ENCODE measurements around the gene ECD.

The ECD gene

DNA sequence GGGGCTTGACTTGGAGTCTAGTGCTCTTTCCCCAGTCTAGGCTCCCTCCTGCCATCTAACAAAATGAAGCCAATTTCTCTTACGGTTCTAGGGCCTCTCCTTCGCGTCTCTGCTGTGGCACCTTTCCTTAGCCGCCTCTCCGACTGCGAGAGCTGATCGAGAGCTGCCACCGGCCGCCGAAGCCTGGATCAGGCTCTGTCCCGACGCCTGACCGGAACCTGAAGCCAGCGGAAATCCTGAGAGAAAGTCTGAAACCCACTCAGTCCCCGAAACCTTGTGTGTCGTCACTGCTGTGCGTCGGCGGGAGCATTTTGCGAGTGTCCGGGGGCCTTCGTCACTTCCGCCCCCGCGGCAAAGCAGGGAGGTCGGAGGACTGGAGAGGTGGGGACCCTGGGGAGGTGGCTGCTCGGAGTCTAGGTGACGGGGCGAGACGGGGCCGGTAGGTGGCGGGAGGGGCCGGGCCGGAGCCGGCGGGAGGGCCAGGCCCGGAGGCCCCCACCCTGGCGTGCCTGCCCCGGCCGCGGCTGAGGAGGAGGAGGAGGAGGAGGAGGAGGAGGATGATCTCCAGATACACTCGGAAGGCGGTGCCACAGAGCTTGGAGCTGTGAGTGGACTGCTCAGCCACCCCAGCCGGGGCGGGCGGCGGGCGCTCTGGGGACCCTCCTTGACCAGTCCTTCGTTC is at the start of gene ECD, which contains the start of gene FAM149B1:
TSS of gene ECD (minus strand) at position 226 of the 682 bp plus-strand sequence. CDS start 4,071 bp downstream, outside the sequence.
TSS of gene FAM149B1 (plus strand) at position 337 of the 682 bp plus-strand sequence. CDS start at position 558, 221 bp downstream.
- H3K27me3 Mint-ChIP-seq: no peaks in the 10 kb centered on the region
- H3K4me3 Mint-ChIP-seq: peak within 1 kb of the TSS; percentile 87
- peak; percentile 88 to 95 for DNase-seq (ENCODE audit: low spot score in 2 of 2)
- peak; percentile 95 for ATAC-seq (ENCODE audit: low read depth)
- H3K27ac Mint-ChIP-seq: peak within 1 kb of the TSS; percentile 96
- peaks cover 21% of the 10 kb centered on the region for H3K4me1 Mint-ChIP-seq
- H3K36me3 Mint-ChIP-seq: peaks cover 7% of the 10 kb centered on the region
- no peaks in the 10 kb centered on the region for H3K9me3 Mint-ChIP-seq

DNA sequence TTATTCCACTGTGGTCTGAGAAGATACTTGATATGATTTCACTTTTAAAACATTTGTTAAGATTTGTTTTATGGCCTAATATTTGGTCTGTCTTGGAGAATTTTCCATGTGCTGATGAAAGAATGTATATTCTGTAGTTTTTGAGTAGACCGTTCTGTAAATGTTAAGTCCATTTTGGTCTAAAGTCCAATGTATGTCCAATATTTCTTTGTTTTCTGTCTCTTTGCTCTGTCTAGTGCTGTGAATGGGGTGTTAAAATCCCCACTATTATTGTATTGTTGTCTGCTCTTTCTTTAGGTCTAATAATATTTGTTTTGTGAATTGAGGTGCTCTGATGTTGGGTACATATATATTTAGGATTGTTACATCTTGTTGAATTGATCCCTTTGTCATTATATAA is 47.9 kb upstream of the ECD start:
- Mint-ChIP-seq H3K27ac (no peak overlapping the region), H3K9me3 (peaks cover 2% of the 10 kb centered on the region), H3K27me3 (no peaks in the 10 kb centered on the region), H3K4me3 (no peak overlapping the region), H3K36me3 (peaks cover 42% of the 10 kb centered on the region), H3K4me1 (peaks cover 5% of the 10 kb centered on the region)
- no peak for ATAC-seq (ENCODE audit: low read depth)
- no peak for DNase-seq (ENCODE audit: low spot score in 2 of 2)

DNA sequence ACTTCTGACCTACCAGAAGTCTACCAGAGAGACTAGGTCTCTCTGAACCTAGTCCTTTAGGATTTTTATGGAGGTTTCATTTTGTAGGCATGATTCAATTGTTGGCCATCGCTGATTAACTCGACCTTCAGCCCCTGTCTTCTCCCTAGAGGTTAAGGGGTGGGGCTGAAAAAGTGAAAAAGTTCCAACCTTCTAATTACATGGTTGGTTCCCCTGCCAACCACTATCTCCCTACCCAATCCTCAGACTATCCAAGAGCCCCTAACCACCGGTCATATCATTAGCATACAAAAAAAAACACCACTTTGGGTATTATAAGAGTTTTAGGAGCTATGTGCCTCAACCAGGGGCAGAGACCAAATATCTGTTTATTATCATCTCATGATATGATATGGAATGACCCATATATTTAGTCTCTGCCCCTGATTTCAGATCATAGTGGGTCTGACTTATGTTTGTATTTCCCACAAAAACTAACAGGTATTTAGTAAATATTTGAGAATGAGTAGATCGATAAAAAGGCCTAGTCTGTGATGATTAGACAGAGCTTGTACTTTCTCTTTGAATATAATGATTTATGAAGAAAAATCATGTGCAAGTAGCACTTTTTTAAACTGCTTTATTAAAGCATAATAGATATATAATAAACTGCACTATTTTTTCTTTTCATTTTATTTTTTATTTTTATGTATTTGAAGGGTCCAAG is 43.5 kb upstream of the ECD start:
- ATAC-seq (ENCODE audit: low read depth): no peak
- Mint-ChIP-seq H3K27me3 (no peaks in the 10 kb centered on the region), H3K36me3 (peaks cover 31% of the 10 kb centered on the region), H3K27ac (no peak overlapping the region), H3K4me3 (no peak overlapping the region), H3K9me3 (peaks cover 2% of the 10 kb centered on the region), H3K4me1 (peaks cover 5% of the 10 kb centered on the region)
- no peak for DNase-seq (ENCODE audit: low spot score in 2 of 2)

DNA sequence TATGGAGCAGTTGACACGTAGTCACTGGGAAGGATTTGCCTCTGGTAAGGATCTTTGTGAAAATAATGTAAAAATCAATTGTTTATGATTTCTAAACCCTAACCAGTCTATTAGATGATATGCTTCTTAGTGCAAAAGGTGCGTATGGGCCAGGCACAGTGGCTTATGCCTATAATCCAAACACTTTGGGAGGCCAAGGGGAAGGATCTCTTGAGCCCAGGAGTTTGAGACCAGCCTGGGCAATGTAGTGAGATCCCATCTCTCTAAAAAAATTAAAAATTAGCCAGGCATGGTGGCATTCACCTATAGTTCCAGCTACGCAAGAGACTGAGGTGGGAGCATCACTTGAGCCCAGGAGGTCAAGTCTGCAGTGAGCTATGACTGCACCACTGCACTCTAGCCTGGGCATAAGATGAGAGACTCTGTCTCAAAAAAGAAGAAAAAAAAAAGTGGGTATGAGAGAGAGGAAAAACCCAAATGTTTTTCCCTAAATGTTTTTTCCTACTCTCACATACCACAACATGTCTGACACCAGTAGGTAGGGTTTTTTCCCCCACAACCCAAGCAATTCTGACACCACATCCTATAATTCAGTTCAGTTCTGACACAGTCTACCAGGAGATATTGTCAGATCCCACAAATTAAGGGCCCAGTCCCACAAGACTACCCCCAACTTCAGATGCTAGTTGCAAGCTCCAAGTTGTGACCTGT is 42.7 kb upstream of the ECD start:
- H3K27ac Mint-ChIP-seq: no peak overlapping the region
- H3K4me1 Mint-ChIP-seq: peaks cover 5% of the 10 kb centered on the region
- H3K36me3 Mint-ChIP-seq: peaks cover 30% of the 10 kb centered on the region
- peaks cover 5% of the 10 kb centered on the region for H3K9me3 Mint-ChIP-seq
- DNase-seq (ENCODE audit: low spot score in 2 of 2) (no peak), ATAC-seq (ENCODE audit: low read depth) (no peak)
- no peak overlapping the region for H3K4me3 Mint-ChIP-seq
- H3K27me3 Mint-ChIP-seq: no peaks in the 10 kb centered on the region

DNA sequence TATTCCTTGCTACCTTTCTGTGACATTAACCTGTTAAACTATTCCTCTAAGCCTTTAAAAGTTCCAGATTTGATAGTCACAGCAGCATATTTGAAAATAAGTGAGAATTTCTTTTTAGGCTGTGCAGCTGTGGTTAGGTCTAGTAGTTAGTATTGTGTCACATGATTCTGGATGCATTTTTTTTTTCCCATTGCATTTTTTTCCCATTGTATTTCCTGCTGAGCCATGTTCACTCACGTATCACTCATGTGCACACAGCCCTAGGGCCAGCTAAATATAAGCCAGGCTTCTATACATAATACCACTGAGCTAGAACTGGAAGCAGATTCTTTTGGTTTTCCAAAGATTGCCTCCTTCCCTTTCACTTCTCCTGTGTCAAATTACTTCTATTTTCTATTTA is 41.9 kb upstream of the ECD start:
- peaks cover 29% of the 10 kb centered on the region for H3K36me3 Mint-ChIP-seq
- no peaks in the 10 kb centered on the region for H3K27me3 Mint-ChIP-seq
- DNase-seq (ENCODE audit: low spot score in 2 of 2) (no peak), ATAC-seq (ENCODE audit: low read depth) (no peak)
- H3K4me1 Mint-ChIP-seq: peaks cover 5% of the 10 kb centered on the region
- H3K4me3 Mint-ChIP-seq: no peak overlapping the region
- no peak overlapping the region for H3K27ac Mint-ChIP-seq
- H3K9me3 Mint-ChIP-seq: peaks cover 5% of the 10 kb centered on the region

DNA sequence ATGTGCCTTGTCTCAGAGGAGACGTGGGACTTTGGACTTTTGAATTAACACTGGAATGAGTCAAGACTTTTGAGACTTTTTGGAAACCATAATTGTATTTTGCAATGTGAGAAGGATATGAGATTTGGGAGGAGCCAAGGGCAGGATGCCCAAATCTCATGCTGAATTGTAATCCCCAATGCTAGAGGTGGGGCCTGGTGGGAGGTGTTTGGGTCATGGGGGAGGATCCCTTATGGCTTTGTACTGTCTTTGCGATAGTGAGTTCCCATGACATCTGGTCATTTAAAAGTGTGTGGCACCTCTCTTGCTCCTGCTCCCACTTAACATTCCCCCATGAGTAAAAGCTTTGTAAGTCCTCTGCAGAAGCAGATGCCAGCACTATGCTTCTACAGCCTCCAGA is 40.1 kb upstream of the ECD start:
- Mint-ChIP-seq H3K4me1 (no peaks in the 10 kb centered on the region), H3K9me3 (peaks cover 5% of the 10 kb centered on the region), H3K36me3 (peaks cover 19% of the 10 kb centered on the region), H3K27me3 (no peaks in the 10 kb centered on the region), H3K4me3 (no peak overlapping the region), H3K27ac (no peak overlapping the region)
- DNase-seq (ENCODE audit: low spot score in 2 of 2) (no peak), ATAC-seq (ENCODE audit: low read depth) (no peak)

DNA sequence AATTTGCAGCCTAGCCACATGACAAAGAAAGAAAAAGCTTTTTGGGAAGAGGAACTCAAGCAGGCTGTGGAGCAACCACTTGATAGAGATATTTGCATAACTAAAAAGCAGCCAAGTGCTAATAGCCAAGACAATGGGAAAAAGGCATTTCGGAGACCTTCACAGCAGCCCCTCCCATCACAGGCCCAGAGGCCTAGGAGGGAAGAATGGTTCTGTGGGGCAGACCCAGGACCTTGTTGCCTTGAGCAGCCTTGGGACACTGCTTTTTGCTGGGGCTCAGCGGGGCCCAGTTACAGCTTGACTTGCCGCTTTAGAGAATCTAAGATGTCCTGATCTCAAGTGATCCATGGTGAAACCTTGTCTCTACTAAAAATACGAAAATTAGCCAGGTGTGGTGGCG is 38.6 kb upstream of the ECD start:
- no peaks in the 10 kb centered on the region for H3K4me1 Mint-ChIP-seq
- peaks cover 5% of the 10 kb centered on the region for H3K9me3 Mint-ChIP-seq
- peaks cover 16% of the 10 kb centered on the region for H3K36me3 Mint-ChIP-seq
- H3K27ac Mint-ChIP-seq: no peak overlapping the region
- DNase-seq (ENCODE audit: low spot score in 2 of 2): no peak
- ATAC-seq (ENCODE audit: low read depth): no peak
- no peak overlapping the region for H3K4me3 Mint-ChIP-seq
- no peaks in the 10 kb centered on the region for H3K27me3 Mint-ChIP-seq

DNA sequence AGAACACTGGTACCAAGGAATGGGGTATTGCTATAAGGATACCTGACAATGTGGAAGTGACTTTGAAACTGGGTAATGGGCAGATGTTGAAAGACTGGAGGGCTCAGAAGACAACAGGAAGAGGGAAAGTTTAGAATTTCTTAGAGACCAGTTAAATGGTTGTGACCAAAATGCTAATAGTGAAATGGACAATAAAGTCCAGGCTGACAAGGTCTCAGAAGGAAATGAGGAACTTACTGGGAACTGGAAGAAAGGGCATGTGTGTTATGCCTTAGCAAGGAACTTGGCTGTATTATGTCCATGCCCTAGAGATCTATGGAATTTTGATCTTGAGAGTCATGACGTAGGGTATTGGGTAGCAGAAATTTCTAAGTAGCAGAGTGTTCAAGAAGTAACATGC is 38.1 kb upstream of the ECD start:
- H3K36me3 Mint-ChIP-seq: peaks cover 16% of the 10 kb centered on the region
- H3K9me3 Mint-ChIP-seq: peaks cover 5% of the 10 kb centered on the region
- ATAC-seq (ENCODE audit: low read depth): no peak
- H3K4me3 Mint-ChIP-seq: no peak overlapping the region
- H3K27ac Mint-ChIP-seq: no peak overlapping the region
- DNase-seq (ENCODE audit: low spot score in 2 of 2): no peak
- no peaks in the 10 kb centered on the region for H3K4me1 Mint-ChIP-seq
- H3K27me3 Mint-ChIP-seq: no peaks in the 10 kb centered on the region

DNA sequence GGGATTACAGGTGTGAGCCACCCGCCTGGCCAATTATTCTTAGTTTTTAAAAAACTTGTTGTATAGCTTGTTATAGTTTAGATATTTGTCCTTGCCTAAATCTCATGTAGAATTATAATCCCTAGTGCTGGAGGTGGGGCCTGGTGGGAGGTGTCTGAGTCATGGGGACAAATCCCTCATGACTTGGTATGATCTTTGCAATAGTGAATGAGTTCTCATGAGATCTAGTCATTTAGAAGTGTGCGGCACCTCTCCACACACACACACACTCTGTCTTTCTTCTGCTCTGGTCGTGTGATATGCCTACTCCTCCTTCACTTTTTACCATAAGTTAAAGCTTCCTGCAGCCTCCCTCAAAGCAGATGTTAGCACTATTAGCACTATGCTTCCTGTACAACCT is 37.3 kb upstream of the ECD start:
- Mint-ChIP-seq H3K36me3 (peaks cover 17% of the 10 kb centered on the region), H3K4me1 (no peaks in the 10 kb centered on the region), H3K9me3 (peaks cover 5% of the 10 kb centered on the region), H3K4me3 (no peak overlapping the region), H3K27ac (no peak overlapping the region), H3K27me3 (no peaks in the 10 kb centered on the region)
- no peak for DNase-seq (ENCODE audit: low spot score in 2 of 2)
- ATAC-seq (ENCODE audit: low read depth): no peak

DNA sequence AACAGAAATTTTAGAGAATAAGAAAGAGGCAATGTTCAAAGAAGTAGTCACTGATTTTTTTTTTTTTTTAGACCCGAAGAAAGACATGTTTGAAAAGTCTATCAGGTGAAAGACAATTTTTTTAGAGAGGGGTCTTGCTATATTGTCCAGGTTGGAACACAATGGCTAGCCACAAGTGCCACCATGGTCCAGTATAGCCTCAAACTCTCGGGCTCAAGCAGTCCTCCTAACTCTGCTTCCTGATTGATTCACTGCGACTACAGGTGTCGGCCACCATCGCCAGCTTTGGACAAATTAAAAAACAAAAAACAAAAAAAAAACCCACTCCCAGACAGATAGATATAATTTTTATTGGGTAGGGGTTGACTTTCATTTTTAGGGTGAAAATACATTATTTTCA is 22.4 kb upstream of the ECD start:
- no peak for ATAC-seq (ENCODE audit: low read depth)
- no peak overlapping the region for H3K4me3 Mint-ChIP-seq
- H3K27ac Mint-ChIP-seq: no peak overlapping the region
- peaks cover 2% of the 10 kb centered on the region for H3K4me1 Mint-ChIP-seq
- H3K36me3 Mint-ChIP-seq: peaks cover 4% of the 10 kb centered on the region
- no peaks in the 10 kb centered on the region for H3K27me3 Mint-ChIP-seq
- no peaks in the 10 kb centered on the region for H3K9me3 Mint-ChIP-seq
- DNase-seq (ENCODE audit: low spot score in 2 of 2): no peak

DNA sequence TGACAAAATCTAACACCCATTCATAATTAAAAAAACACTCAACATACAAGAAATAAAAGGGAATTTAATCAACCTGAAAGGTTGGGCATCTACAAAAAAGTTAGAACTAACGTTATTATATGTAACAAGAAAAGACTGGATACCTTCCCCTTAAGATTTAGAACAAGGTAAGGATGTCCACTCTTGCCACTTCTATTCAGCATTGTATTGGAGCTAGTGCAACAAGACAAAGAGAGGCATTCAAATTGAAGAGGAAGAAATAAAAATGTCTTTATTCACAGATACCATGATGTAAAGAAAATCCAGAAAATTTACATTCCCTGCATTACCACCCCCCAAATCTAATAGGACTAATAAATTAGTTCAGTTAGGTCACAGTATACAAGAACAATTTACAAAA is 18.5 kb upstream of the ECD start:
- DNase-seq (ENCODE audit: low spot score in 2 of 2) (no peak), ATAC-seq (ENCODE audit: low read depth) (no peak)
- Mint-ChIP-seq H3K27ac (no peak overlapping the region), H3K9me3 (peaks cover 4% of the 10 kb centered on the region), H3K27me3 (no peaks in the 10 kb centered on the region), H3K4me1 (peaks cover 2% of the 10 kb centered on the region), H3K36me3 (peaks cover 18% of the 10 kb centered on the region), H3K4me3 (no peak overlapping the region)

DNA sequence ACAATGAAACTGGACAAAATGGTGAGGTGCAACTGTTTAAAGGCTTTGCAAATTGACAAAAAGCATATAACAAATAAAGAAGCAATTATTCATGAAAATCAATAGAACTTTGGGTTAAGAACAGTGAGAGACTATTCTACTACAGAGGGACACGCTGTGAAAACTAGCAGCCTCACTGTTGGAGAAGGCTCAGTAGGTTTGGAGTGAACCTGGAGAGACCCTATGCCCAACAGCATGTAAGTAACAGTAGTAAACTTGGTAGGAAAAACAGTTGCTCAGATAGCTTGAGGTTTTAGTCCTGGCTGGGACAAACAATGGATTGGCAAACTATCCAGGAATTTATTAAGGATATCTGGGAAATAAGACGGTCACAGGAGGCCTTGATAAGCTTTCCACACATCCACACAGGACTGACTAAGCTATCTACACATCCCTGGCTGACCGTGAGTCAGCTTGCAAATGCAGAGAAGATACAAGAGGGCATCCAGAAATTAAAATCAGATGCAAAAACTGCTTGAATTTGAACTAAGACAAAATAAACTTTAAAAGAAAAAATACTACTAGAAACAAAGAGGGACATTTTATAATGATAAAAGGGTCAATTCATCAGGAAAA is 16.0 kb upstream of the ECD start:
- H3K4me1 Mint-ChIP-seq: peaks cover 2% of the 10 kb centered on the region
- DNase-seq (ENCODE audit: low spot score in 2 of 2): no peak

DNA sequence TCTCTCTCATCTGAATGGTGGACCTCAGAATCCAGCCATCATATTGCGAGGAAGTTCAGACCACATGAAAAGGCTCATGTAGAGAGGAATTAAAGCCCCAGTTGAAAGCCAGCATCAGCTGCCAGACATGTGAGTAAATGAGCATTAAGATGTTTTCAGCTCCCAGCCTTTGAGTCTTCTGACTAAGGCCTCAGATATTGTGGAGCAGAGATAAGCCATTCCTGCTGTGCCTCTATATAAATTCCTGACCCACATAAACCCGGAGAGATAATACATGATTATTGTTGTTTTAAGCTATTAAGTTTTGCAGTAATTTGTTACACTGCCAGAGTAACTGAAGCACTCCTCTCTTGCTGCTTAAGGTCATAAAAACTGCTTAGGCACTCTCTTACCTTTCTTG is 14.8 kb upstream of the ECD start:
- H3K27me3 Mint-ChIP-seq: no peaks in the 10 kb centered on the region
- no peak overlapping the region for H3K27ac Mint-ChIP-seq
- ATAC-seq (ENCODE audit: low read depth) (no peak), DNase-seq (ENCODE audit: low spot score in 2 of 2) (no peak)
- peaks cover 6% of the 10 kb centered on the region for H3K9me3 Mint-ChIP-seq
- H3K36me3 Mint-ChIP-seq: peaks cover 33% of the 10 kb centered on the region
- no peaks in the 10 kb centered on the region for H3K4me1 Mint-ChIP-seq
- H3K4me3 Mint-ChIP-seq: no peak overlapping the region

More for the DNA sequence above, 16.0 kb upstream of the ECD start:
- H3K36me3 Mint-ChIP-seq: peaks cover 30% of the 10 kb centered on the region
- H3K4me3 Mint-ChIP-seq: no peak overlapping the region
- H3K9me3 Mint-ChIP-seq: peaks cover 6% of the 10 kb centered on the region
- ATAC-seq (ENCODE audit: low read depth): no peak
- H3K27me3 Mint-ChIP-seq: no peaks in the 10 kb centered on the region
- no peak overlapping the region for H3K27ac Mint-ChIP-seq
